ENCODE measurements around the gene MFNG.

Gene MFNG

GRCh38 chr22:37485395-37486223, 575 bp downstream of the MFNG start:
- no peak for TF ChIP-seq CTCF (IDR thresholded peaks at IDR 0.05; ENCODE audit: insufficient read depth, low read length, missing control alignments)
- ChIA-PET CTCF (interaction anchor here (1.2 to 2.2 kb wide), 3 partner anchors 11 to 13 kb away, joined by 3 to 14 read pairs (median 13); no protein-coding TSS in a partner anchor), POLR2A (no interaction called here)
- no peak for DNase-seq (ENCODE audit: low read depth, low spot score)
- H3K4me3 ChIP-seq (ENCODE audit: low read depth, low read length): no peak overlapping the region

GRCh38 chr22:37484480-37485394, 1.4 kb downstream of the MFNG start:
- CTCF ChIA-PET: interaction anchor here (2.1 to 2.2 kb wide), 2 partner anchors 11 to 12 kb away, joined by 13 to 14 read pairs; no protein-coding TSS in a partner anchor

GRCh38 chr22:37483050-37483449, 3.1 kb downstream of the MFNG start:
- POLR2A ChIA-PET: no interaction called here
- no peak overlapping the region for H3K4me3 ChIP-seq (ENCODE audit: low read depth, low read length)
- CTCF ChIA-PET: interaction anchor here (2.6 kb wide), 1 partner anchor 27 kb away, joined by 7 read pairs; no protein-coding TSS in a partner anchor
- DNase-seq (ENCODE audit: low read depth, low spot score): no peak
- TF ChIP-seq CTCF (IDR thresholded peaks at IDR 0.05; ENCODE audit: insufficient read depth, low read length, missing control alignments): no peak

More at GRCh38 chr22:37484480-37485394, 1.4 kb downstream of the MFNG start:
- DNase-seq (ENCODE audit: low read depth, low spot score): no peak
- H3K4me3 ChIP-seq (ENCODE audit: low read depth, low read length): no peak overlapping the region
- POLR2A ChIA-PET: no interaction called here
- TF ChIP-seq CTCF (IDR thresholded peaks at IDR 0.05; ENCODE audit: insufficient read depth, low read length, missing control alignments): no peak

- CTCF ChIA-PET: interaction anchor here (2.6 kb wide), 1 partner anchor 26 kb away, joined by 7 read pairs; no protein-coding TSS in a partner anchor
- no peak for TF ChIP-seq CTCF (IDR thresholded peaks at IDR 0.05; ENCODE audit: insufficient read depth, low read length, missing control alignments)
- POLR2A ChIA-PET: no interaction called here
- DNase-seq (ENCODE audit: low read depth, low spot score): no peak
- H3K4me3 ChIP-seq (ENCODE audit: low read depth, low read length): no peak overlapping the region
These were observed 3.9 kb downstream of the MFNG start for GRCh38 chr22:37482244-37482643.

GRCh38 chr22:37481347-37481907, 4.8 kb downstream of the MFNG start:
- no peak overlapping the region for H3K4me3 ChIP-seq (ENCODE audit: low read depth, low read length)
- ChIA-PET POLR2A (no interaction called here), CTCF (interaction anchor here (0.9 to 2.6 kb wide), 4 partner anchors 10 to 222 kb away, joined by 3 to 7 read pairs (median 3); no protein-coding TSS in a partner anchor)
- DNase-seq (ENCODE audit: low read depth, low spot score): no peak
- TF ChIP-seq CTCF (IDR thresholded peaks at IDR 0.05; ENCODE audit: insufficient read depth, low read length, missing control alignments): no peak

All from AG04449 (cell line).